Activated T-cell treated with anti-CD3 and anti-CD28 coated beads, Interleukin-2, amount 50 U/mL, for 24 hours (primary cell): Measurements from ENCODE around the gene CCDC60.

Experiments
- DNase-seq: peaks from one replicate; pipeline ENCODE4 v3.0.0-alpha.2; 2020
- H3K27ac Mint-ChIP-seq: 2 replicates; pipeline ENCODE4 v1.8.0; 2020; ENCODE audit warnings: mild to moderate bottlenecking, mixed read lengths
- H3K27me3 Mint-ChIP-seq: 2 replicates; pipeline ENCODE4 v1.8.0; 2020; ENCODE audit warnings: mixed read lengths
- H3K36me3 Mint-ChIP-seq: 2 replicates; pipeline ENCODE4 v1.8.0; 2020; ENCODE audit warnings: low read depth, mixed read lengths
- H3K4me1 Mint-ChIP-seq: 2 replicates; pipeline ENCODE4 v1.8.0; 2020; ENCODE audit warnings: low read depth, mixed read lengths
- H3K4me3 Mint-ChIP-seq: 2 replicates; pipeline ENCODE4 v1.8.0; 2020; ENCODE audit warnings: mild to moderate bottlenecking, moderate library complexity, mixed read lengths
- H3K9me3 Mint-ChIP-seq: 2 replicates; pipeline ENCODE4 v1.8.0; 2020; ENCODE audit warnings: mixed read lengths

The CCDC60 gene, protein sequence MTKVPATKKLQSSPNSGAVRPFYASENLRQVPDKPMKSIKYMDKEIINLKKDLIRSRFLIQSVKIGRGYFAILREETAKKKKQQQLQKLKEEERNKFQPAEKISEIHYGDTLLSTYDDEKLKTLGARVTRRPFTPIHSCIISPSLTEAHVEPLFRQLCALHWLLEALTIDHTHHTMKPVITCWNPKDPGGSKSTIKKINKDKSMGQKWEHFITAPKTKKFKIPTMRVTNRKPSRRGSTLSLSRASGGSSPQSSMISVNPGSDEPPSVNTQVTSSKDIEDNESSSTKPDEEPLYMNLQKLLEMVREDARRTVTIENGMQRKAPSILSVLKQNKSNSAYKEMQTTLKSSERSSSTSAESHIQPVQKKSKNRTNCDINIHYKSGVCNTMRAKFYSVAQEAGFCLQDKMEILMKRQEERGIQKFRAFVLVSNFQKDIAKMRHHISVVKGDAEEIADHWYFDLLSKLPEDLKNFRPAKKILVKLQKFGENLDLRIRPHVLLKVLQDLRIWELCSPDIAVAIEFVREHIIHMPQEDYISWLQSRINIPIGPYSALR

DNA sequence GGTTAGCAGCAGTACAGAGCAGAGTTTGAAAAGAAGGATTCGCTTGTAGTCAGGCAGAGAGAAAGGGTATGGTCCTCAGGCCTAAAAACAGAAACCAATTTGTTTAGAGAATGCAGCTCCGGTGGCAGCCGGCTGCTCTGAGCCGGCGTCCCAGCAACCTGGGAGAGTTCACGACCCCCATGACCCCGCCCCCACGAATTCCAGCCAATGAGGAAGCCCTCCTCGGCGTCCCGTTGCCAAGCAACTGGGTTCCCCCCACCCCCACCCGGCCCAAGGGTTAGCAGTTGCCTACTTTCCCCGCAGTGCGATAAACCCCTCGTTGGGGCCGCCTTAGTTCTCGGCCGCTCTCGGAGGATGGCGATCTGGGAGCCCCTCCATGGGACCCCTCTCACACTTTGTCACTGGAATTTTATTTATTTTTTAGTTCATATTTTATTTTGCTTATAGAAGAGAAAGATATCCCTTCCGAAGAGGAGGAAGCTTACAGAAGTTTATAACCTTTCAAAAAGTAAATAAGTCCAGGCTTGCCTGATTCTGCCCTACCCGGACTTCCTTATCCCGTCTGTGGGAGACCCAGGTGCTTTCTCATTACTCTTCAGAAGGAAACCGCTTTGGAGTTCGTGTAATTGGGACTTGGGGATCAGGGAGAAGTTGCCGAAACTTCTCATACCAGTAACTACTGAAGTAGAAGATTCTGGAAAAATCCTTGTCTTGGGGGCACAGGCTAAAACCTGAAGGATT lies at the start of gene CCDC60:
TSS of gene CCDC60 (plus strand) at position 300 of the 741 bp plus-strand sequence. CDS start 448 bp downstream, outside the sequence.
- Mint-ChIP-seq H3K9me3 (no peaks in the 10 kb centered on the region), H3K4me1 (no peaks in the 10 kb centered on the region), H3K4me3 (no peak within 1 kb of the TSS), H3K27ac (no peak within 1 kb of the TSS), H3K27me3 (peaks cover 50% of the 10 kb centered on the region), H3K36me3 (no peaks in the 10 kb centered on the region)
- DNase-seq, result no peak

DNA sequence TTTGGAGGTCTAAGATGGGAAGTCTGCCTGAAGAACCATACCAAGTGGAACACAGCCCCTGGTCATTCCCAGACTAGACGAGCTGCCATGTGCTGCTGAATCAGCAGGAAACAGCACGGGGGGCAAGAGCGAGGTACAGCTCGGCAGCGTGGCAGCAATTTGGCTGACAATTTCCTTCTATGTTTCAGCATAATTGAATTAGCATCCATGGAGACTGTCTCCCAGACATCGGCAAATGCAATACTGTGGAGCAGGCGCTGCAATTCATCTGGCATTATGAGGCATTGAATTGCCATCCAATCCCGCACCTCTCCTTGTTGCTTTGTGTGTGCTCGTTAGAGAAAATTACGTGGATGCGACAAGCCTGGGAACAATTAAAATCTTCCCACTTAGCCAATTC lies 46.0 kb upstream of the CCDC60 start:
- Mint-ChIP-seq H3K27ac (no peak overlapping the region), H3K36me3 (no peaks in the 10 kb centered on the region), H3K9me3 (no peaks in the 10 kb centered on the region), H3K27me3 (no peaks in the 10 kb centered on the region), H3K4me1 (no peaks in the 10 kb centered on the region), H3K4me3 (no peak overlapping the region)
- DNase-seq, result no peak

DNA sequence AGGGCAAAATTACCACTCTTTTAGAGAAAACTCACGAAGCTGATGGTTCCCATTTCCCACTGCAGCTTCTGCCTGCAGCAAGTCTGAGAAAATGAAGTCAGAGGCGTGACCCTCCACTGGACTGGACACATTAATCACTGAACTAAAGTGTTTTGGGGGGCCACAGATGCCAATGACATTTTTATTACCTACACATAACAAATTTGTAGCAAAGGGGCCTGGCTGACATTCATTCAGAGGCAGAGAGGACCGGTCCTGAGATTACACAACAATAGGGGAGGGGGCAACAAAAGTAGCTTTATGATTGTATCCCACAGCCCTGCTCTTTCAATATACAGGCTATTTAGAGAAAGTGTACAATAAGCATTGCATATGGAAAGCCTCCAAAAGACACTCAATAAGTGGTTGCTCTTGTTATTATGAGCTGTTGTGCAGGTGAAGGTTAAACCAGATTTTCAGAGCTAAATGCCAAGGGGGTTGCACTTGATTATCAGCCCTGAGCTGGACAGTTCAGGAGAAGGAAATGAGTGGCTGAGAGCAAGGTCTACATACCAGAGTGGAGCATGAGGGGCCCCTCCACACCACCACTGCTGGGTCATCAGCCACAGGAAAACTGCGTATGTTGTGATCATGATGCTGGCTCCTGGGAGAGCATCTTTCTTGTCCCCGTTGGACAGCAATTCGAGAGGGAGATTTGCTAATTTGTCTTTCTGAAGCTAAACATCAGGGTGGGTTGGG lies 41.5 kb upstream of the CCDC60 start:
- Mint-ChIP-seq H3K4me1 (no peaks in the 10 kb centered on the region), H3K9me3 (no peaks in the 10 kb centered on the region), H3K27ac (no peak overlapping the region), H3K4me3 (no peak overlapping the region), H3K36me3 (no peaks in the 10 kb centered on the region), H3K27me3 (peaks cover 6% of the 10 kb centered on the region)
- no peak for DNase-seq

DNA sequence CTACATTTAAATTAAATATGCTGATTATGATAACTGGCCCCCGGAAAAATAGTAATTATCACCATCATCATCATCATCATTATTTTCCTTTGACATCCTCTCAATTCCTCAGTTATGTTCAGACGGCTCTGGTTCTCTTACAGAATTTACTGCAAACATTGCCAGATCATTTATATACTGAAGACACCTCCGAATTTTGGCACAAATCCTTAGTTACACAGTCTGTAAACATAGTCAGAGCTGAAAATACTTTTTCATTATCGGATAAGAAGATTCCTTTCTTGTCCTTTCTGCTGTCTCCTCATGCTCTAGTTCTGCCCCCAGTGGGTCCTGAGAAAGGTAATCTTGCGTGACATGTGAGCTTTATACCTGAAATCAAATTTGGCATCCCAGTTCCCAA lies 40.3 kb upstream of the CCDC60 start:
- peaks cover 9% of the 10 kb centered on the region for H3K27me3 Mint-ChIP-seq

DNA sequence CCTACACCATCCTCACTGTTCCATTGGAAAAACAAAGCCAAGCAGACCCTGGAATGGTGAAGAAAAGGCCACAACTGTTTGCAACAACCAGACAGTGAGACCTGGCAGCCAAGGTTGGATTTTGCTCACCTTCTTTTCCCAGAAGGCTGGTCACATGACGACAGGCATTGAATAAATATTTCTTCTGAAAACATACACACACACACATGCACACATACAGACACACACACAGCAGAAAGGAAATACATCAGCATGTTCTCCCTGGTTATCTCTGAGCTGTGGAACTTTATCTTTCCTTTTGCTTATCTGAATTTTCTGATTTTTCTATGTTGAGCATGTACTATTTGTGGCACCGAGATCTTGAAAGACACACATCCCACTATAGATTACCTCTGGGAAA lies 38.0 kb upstream of the CCDC60 start:
- no peaks in the 10 kb centered on the region for H3K36me3 Mint-ChIP-seq
- H3K4me3 Mint-ChIP-seq, result no peak overlapping the region
- H3K4me1 Mint-ChIP-seq, result no peaks in the 10 kb centered on the region
- H3K27ac Mint-ChIP-seq, result no peak overlapping the region
- peaks cover 9% of the 10 kb centered on the region for H3K27me3 Mint-ChIP-seq
- DNase-seq, result no peak
- no peaks in the 10 kb centered on the region for H3K9me3 Mint-ChIP-seq

More for the DNA sequence above, 40.3 kb upstream of the CCDC60 start:
- no peaks in the 10 kb centered on the region for H3K9me3 Mint-ChIP-seq
- no peaks in the 10 kb centered on the region for H3K36me3 Mint-ChIP-seq
- DNase-seq, result no peak
- H3K4me3 Mint-ChIP-seq, result no peak overlapping the region
- no peak overlapping the region for H3K27ac Mint-ChIP-seq
- no peaks in the 10 kb centered on the region for H3K4me1 Mint-ChIP-seq

DNA sequence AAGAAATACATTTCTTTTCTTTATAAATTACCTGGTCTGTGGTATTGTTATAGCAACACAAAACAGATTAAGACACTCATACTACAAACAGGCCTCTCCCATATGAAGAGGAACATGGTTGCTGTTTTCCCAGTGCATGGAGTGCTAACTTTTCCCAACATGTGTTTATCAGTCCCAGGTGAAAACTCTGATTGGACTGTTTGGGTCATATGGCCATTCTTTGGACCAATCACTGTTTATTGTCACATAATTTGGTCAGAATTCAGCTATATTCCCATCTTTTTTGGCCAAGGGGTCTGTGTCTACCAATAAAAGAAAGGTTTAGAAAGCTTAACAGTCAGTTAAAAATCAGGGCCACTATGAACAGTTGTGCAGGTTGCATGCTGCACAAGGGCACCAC lies 35.4 kb upstream of the CCDC60 start:
- Mint-ChIP-seq H3K4me1 (no peaks in the 10 kb centered on the region), H3K9me3 (no peaks in the 10 kb centered on the region), H3K27me3 (peaks cover 9% of the 10 kb centered on the region), H3K4me3 (no peak overlapping the region), H3K27ac (no peak overlapping the region), H3K36me3 (no peaks in the 10 kb centered on the region)
- DNase-seq, result no peak

DNA sequence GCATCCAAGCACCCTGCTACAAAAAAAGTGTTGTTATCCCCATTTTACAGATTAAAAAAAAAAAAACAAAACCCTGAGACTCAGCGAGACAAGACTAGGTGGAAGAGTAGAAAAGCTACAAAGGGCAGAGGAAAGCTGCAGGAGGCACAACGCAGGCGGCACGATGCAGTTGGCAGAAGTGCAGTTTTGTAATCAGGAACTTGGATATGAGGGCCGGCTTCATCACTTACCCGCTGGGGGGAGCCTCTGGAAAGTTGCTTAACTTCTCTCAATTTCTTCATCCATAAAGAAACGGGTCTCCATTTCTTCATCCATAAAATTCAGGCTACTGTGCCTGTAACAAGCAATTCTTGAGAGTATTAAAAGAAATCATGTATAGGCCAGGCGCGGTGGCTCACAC lies 33.1 kb upstream of the CCDC60 start:
- no peak overlapping the region for H3K4me3 Mint-ChIP-seq
- no peaks in the 10 kb centered on the region for H3K36me3 Mint-ChIP-seq
- no peaks in the 10 kb centered on the region for H3K4me1 Mint-ChIP-seq
- H3K27ac Mint-ChIP-seq, result no peak overlapping the region
- H3K27me3 Mint-ChIP-seq, result peaks cover 7% of the 10 kb centered on the region
- H3K9me3 Mint-ChIP-seq, result no peaks in the 10 kb centered on the region
- no peak for DNase-seq

DNA sequence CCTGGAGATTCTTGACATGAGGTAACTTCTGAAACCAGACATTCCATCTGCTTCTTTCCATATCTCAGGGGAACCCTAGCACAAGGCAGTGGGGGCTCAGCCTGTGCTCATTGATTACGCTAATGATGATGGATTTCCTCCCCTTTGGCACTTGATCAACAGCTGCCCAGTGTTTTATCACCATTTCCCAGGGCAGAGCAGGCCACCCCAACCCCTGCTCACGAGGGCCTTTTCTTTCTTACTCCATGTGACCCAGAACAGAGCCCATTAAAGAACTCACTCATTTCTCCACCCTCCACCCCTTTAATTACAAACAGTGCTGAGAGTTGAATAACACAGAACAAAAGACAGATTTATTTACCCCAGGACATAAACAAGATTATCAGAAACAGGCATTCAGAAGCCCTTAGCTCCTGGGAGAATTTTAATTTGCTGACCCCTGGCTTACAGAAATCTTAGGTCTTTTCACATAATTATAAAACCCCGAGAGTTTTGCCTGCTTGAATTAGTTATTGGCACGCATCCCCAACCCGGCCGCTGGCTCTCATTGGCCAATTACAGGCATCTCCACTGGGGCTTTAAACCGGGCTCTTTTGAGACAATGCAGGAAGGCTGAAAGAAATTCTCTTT lies 32.0 kb upstream of the CCDC60 start:
- no peak overlapping the region for H3K27ac Mint-ChIP-seq
- no peak for DNase-seq
- H3K4me1 Mint-ChIP-seq, result no peaks in the 10 kb centered on the region
- no peaks in the 10 kb centered on the region for H3K9me3 Mint-ChIP-seq
- no peak overlapping the region for H3K4me3 Mint-ChIP-seq
- no peaks in the 10 kb centered on the region for H3K36me3 Mint-ChIP-seq
- peaks cover 4% of the 10 kb centered on the region for H3K27me3 Mint-ChIP-seq

DNA sequence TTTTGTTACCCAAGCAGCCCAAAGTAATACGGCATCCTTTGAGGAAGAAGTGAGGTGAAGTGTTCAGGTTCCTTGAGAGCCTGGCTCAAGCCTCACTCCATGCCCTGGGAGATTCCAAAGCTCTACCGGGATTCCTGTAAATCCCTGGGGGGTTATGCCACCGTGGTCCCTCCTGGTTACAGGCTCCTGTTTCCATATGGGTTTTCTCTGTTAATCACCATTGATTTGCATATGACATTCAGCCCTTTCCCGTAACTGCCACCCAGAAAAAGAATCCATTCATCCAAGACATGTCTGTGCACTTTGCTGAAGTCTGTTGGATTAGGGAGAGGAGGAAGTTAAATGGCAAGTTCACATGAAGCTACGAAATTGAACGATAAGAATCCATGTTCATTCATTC lies 27.9 kb upstream of the CCDC60 start:
- Mint-ChIP-seq H3K36me3 (no peaks in the 10 kb centered on the region), H3K4me1 (no peaks in the 10 kb centered on the region), H3K9me3 (no peaks in the 10 kb centered on the region), H3K27me3 (no peaks in the 10 kb centered on the region), H3K4me3 (no peak overlapping the region), H3K27ac (no peak overlapping the region)
- DNase-seq, result no peak

DNA sequence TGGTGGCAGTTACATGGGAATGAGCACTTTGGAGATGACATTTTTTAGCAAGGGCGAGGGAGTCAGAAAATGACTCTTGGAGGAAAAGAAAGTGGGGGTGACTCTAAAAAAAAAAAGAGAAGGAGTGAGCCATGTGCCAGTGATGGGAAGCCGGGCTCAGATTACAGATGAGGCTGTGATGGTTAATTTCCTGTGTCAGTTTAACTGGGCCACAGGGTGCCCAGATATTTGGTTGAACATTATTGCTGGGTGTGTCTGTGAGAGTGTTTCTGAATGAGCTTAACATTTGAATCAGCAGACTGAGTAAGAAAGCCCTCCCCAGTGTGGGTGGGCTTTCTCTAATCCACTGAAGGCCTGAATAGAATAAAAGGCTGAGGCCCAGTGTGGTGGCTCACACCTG lies 26.8 kb upstream of the CCDC60 start:
- Mint-ChIP-seq H3K9me3 (no peaks in the 10 kb centered on the region), H3K27me3 (no peaks in the 10 kb centered on the region), H3K36me3 (no peaks in the 10 kb centered on the region), H3K4me1 (no peaks in the 10 kb centered on the region), H3K27ac (no peak overlapping the region), H3K4me3 (no peak overlapping the region)
- no peak for DNase-seq

DNA sequence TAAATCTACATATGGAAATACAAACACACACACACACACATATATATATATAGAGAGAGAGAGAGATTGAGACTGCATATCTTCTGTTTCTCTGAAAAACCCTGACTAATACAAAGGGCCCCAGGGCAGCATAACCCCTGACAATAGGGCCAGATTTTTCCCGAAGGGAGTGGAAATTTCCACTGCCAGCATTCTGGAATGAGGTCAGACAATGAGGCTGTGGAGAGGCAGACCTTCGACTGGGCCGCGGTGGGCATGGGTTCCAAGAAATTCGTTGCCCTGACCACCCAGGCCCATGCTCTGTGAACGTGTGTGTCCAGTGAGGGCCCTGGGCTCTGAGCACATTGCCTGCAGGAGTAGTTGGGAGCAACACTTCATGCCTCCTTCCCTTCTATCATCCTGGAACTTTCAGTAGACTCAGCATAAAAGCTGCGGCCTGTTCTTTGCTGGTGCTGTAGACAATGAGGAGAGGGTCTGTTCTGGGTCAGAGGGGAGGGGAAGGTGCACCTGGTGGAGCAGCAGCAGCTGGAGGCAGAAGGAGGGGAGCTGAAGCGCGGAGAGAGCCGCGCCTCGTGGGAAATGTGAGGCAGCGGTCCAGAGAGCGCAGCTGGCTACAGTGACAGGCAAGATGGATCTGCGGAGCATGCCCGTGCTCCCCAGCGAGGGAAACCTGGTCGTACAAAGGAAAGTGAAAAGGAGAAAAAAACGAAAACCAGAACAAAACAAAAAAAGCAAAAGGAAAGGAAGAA lies 25.6 kb upstream of the CCDC60 start:
- no peaks in the 10 kb centered on the region for H3K27me3 Mint-ChIP-seq
- no peak overlapping the region for H3K27ac Mint-ChIP-seq
- H3K4me1 Mint-ChIP-seq, result no peaks in the 10 kb centered on the region
- no peaks in the 10 kb centered on the region for H3K36me3 Mint-ChIP-seq
- DNase-seq, result no peak
- H3K4me3 Mint-ChIP-seq, result no peak overlapping the region
- no peaks in the 10 kb centered on the region for H3K9me3 Mint-ChIP-seq

DNA sequence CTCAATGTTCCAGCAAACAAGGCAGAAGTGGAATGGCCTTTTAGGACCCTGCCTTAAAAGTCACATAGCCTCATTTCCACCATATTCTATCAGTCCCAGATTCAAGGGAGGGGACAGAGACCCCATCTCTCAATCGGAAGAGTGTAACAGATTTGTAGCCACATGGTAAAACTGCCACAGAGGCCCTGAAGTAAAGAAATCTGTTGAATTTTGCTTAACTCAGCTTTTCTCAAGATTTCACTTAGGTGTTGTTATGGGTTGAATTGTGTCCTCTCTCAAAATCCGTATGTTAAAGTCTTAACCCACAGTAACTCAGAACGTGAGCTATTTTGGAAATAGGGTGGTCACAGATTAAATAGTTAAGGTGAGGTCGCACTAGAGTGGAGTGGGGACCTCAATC lies 22.7 kb upstream of the CCDC60 start:
- no peak for DNase-seq
- Mint-ChIP-seq H3K27me3 (no peaks in the 10 kb centered on the region), H3K9me3 (no peaks in the 10 kb centered on the region)

DNA sequence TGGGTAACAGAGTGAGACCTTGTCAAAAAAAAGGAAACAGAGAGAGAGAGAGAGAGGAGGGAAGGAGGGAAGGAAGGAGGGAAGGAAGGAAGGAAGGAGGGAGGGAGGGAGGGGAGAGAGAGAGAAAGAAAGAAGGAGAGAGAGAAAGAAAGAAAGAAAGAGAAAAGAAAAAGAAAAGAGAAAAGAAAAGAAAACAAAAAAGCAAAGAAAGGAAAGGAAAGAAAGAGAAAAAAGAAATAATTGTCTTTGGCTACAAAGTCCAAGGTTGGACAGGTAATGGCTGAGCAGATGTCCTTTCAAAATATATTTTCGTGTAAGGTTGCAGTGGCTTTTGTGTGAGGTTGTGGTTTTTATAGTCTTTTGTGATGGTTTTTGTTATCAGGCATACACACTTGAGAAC lies 21.6 kb upstream of the CCDC60 start:
- Mint-ChIP-seq H3K9me3 (no peaks in the 10 kb centered on the region), H3K27ac (no peak overlapping the region), H3K36me3 (no peaks in the 10 kb centered on the region), H3K4me1 (no peaks in the 10 kb centered on the region), H3K27me3 (no peaks in the 10 kb centered on the region), H3K4me3 (no peak overlapping the region)
- no peak for DNase-seq

More for the DNA sequence above, 22.7 kb upstream of the CCDC60 start:
- Mint-ChIP-seq H3K4me3 (no peak overlapping the region), H3K36me3 (no peaks in the 10 kb centered on the region), H3K4me1 (no peaks in the 10 kb centered on the region), H3K27ac (no peak overlapping the region)

DNA sequence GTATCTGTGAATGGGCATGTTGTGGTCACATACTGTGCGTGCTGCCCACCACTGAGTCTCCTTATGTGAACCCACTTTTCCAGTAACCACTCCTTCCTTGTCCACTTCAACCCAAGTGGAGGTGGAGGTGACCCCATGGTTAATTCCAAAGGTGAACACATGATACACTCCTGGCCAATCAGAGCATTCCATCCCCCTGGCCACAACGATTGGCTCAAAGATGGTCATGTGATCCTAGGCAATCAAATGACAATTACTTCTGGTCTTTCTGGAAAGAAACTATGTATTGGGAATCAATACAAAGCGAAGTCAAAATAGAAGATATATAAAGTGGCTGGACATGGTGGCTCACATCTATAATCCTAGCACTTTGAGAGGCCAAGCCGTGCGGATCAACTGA lies 20.2 kb upstream of the CCDC60 start:
- Mint-ChIP-seq H3K27ac (no peak overlapping the region), H3K36me3 (no peaks in the 10 kb centered on the region), H3K27me3 (no peaks in the 10 kb centered on the region), H3K4me1 (no peaks in the 10 kb centered on the region), H3K9me3 (no peaks in the 10 kb centered on the region), H3K4me3 (no peak overlapping the region)
- no peak for DNase-seq
